ENCODE data around the gene PTH1R.

DNA sequence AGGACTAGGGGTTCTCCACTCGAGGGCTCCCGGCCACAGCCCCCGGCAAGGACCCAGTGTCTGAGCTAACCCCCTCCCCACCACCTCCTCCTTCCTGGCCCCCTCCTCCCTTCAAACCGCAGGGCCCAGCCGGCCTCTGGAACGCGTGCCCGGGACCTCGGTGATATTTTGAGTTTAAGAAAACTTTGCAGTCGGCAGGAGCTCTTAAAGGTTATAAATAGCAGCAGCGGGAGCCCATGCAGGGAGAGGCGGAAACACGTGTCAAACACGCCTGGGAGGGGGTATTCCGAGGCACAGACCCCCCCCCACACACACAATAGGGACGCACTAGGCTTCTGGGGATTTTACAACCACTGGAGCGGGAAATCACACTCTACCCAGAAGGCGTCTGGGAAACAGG is 3.1 kb upstream of the PTH1R start:
- TF ChIP-seq, protein P1, sequence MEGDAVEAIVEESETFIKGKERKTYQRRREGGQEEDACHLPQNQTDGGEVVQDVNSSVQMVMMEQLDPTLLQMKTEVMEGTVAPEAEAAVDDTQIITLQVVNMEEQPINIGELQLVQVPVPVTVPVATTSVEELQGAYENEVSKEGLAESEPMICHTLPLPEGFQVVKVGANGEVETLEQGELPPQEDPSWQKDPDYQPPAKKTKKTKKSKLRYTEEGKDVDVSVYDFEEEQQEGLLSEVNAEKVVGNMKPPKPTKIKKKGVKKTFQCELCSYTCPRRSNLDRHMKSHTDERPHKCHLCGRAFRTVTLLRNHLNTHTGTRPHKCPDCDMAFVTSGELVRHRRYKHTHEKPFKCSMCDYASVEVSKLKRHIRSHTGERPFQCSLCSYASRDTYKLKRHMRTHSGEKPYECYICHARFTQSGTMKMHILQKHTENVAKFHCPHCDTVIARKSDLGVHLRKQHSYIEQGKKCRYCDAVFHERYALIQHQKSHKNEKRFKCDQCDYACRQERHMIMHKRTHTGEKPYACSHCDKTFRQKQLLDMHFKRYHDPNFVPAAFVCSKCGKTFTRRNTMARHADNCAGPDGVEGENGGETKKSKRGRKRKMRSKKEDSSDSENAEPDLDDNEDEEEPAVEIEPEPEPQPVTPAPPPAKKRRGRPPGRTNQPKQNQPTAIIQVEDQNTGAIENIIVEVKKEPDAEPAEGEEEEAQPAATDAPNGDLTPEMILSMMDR (conservative IDR thresholded peaks at IDR 0.05 in 1 of 2, IDR thresholded peaks at IDR 0.05 in 1 of 2; ENCODE audit: extremely low read depth in 1 of 2, insufficient read depth in 1 of 2, low read depth in 1 of 2, low read length in 2 of 2): no peak
- TF ChIP-seq EZH2 (IDR thresholded peaks at IDR 0.05; ENCODE audit: borderline replicate concordance, low read length): no peak

Data from mammary epithelial cell (primary cell).